Pancreas (tissue), 10 donors: ENCODE measurements around the gene KCNQ1OT1. TPM values are rescaled to one million over a fixed set of nuclear protein-coding genes. Genes with fewer than 3 reads are reported as not detected.

ENCODE experiments used
- ATAC-seq, 4 donors: fragments of 200-7000 bp; cut with Tn5 transposase; one replicate each; pipeline versions ENCODE4 v1.8.0 to v1.9.1; 2020; ENCODE audit warnings: mild to moderate bottlenecking in 4 of 4, moderate library complexity in 4 of 4
- DNase-seq, 6 donors: peaks; one replicate each; pipeline ENCODE4 v3.0.0-alpha.2; 2020
- FAIRE-seq: peaks from 2 replicates; lab custom pipeline; 2012; peaks lifted over from hg19 to GRCh38; lab: Jason Lieb, UNC
- H3K27ac ChIP-seq, 4 donors: fragments of 200-600 bp; sonication (generic); 1 replicate in 3 of 4; 2 replicates in 1 of 4; pipeline versions ENCODE4 v1.5.0 to v1.8.0; 2020
- H3K27me3 ChIP-seq, 4 donors: fragments of 200-600 bp; one replicate each; pipeline ENCODE4 v1.8.0; 2021
- H3K36me3 ChIP-seq, 3 donors: fragments of 200-600 bp; sonication (generic) in 1 of 3; one replicate each; pipeline versions ENCODE4 v1.5.0 to v1.8.0; 2020 to 2021
- H3K4me1 ChIP-seq, 3 donors: fragments of 200-600 bp; one replicate each; pipeline ENCODE4 v1.8.0; 2021
- H3K4me3 ChIP-seq, 4 donors: fragments of 200-600 bp; sonication (generic) in 2 of 4; one replicate each; pipeline versions ENCODE4 v1.5.0 to v1.8.0; 2020 to 2021
- H3K9me3 ChIP-seq, 4 donors: fragments of 200-600 bp; one replicate each; pipeline ENCODE4 v1.8.0; 2021
- WGBS, 2 donors: extraction: QIAGEN DNeasy Blood & Tissue Kit; methylation state at CpG; one replicate each; pipeline ENCODE4 v1.1.7; 2013; 5-methylcytosine and 5-hydroxymethylcytosine counted together
- intact Hi-C, 3 donors: fragments of 100-400 bp; cut with DNase I; formaldehyde crosslinking; loops; one replicate each; pipeline versions ENCODE4 v1.11.1 to v1.14.2; 2022
- polyA plus RNA-seq, 2 donors: library from polyadenylated mRNA; stranded (reverse); fragments of 200-250 nt; gene quantifications; one replicate each; pipeline ENCODE4 v1.2.3, GENCODE V29; 2013
- total RNA-seq, 6 donors: library from RNA; stranded (reverse); fragmentation: NEBNext Ultra II Directional in 4 of 6; extraction: Animal tissue kit (Norgen Biotek cat#: 25700) in 4 of 6; gene quantifications; one replicate each; pipeline versions ENCODE4 v1.2.1 to v1.2.4, GENCODE V29; 2021 to 2023
- TF ChIP-seq, protein P1 (sequence below), 4 donors: fragments of 200-600 bp; sonication (generic) in 3 of 4; IDR thresholded peaks; one replicate each; pipeline versions ENCODE4 v1.5.0 to v1.8.0; 2021; ENCODE audit warnings: antibody characterized with exemption in 4 of 4
- donor health status: healthy with polysubstance abuse.
- donor health status: DM: no; HTN: no; CAD: no; lungs with moderate emphysema.
- donor health status: DM: no; HTN: no; CAD: no.
- donor health status: control.
- donor health status: control.
- donor health status: Bipolar disorder and iron deficiency.
- donor health status: DM: yes; HTN: yes; CAD: no.
- donor health status: DM: no; HTN: no; CAD: no.
- donor health status: DM: no; HTN: no; CAD: no.
- donor health status: DM: yes; HTN: yes; CAD: no.

KCNQ1OT1 gene
- total and polyA plus RNA-seq, 8 donors = 0.31 to 1.9 (median 1.4) TPM

DNA sequence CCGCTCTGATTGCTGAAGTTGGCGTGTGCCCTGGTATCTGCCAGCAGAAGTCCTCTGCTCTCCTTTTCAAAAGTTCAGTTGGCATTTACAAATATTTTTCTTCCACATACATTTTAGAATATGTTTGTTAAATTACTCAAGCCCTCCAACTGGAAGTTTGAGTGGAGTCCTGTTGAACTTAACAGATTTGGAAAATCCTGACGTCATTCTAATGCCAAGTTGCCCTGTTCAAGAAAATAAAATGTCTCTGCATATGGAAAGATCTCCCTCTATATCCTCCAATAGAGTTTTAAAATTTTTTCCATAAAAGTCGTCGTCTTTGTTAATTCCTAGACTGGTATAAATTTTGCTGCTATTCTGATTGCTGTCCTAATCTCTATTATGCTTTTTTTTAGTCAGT lies 3.3 kb downstream of the KCNQ1OT1 start:
- DNase-seq (no peak), FAIRE-seq (no peak), ATAC-seq (no peak)
- Histone ChIP-seq H3K4me3 (no peak overlapping the region), H3K27me3 (no peaks in the 10 kb centered on the region), H3K27ac (no peak overlapping the region), H3K9me3 (no peaks in the 10 kb centered on the region), H3K36me3 (no peaks in the 10 kb centered on the region), H3K4me1 (peaks cover 0 to 4% (median 2%) of the 10 kb centered on the region in 3 donors)
- intact Hi-C loops = loop anchor here in 2 of 3 donors (10.0 kb wide), 1 partner anchor 188 kb away; the partner anchor contains the start of gene CDKN1C (in 2 of the 2)
- TF ChIP-seq, protein P1, sequence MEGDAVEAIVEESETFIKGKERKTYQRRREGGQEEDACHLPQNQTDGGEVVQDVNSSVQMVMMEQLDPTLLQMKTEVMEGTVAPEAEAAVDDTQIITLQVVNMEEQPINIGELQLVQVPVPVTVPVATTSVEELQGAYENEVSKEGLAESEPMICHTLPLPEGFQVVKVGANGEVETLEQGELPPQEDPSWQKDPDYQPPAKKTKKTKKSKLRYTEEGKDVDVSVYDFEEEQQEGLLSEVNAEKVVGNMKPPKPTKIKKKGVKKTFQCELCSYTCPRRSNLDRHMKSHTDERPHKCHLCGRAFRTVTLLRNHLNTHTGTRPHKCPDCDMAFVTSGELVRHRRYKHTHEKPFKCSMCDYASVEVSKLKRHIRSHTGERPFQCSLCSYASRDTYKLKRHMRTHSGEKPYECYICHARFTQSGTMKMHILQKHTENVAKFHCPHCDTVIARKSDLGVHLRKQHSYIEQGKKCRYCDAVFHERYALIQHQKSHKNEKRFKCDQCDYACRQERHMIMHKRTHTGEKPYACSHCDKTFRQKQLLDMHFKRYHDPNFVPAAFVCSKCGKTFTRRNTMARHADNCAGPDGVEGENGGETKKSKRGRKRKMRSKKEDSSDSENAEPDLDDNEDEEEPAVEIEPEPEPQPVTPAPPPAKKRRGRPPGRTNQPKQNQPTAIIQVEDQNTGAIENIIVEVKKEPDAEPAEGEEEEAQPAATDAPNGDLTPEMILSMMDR (IDR thresholded peaks at IDR 0.05) = no peak
- WGBS, 2 donors = 76 to 83% methylated on average over 5 of the region's 5 CpGs

- WGBS, 2 donors = 74 to 75% methylated on average over 9 of the region's 9 CpGs
- intact Hi-C loops = loop anchor here in 2 of 3 donors (10.0 kb wide), 1 partner anchor 190 kb away; the partner anchor contains the start of gene CDKN1C (in 2 of the 2)
- DNase-seq = peak in 2 of 6 donors; percentile 13 to 22
Observed at GRCh38 chr11:2694995-2695939, 4.5 kb downstream of the KCNQ1OT1 start.

GRCh38 chr11:2694495-2694894 lies 5.3 kb downstream of the KCNQ1OT1 start:
- Histone ChIP-seq H3K4me1 (peaks cover 0 to 5% (median 4%) of the 10 kb centered on the region in 3 donors), H3K36me3 (no peaks in the 10 kb centered on the region), H3K4me3 (no peak overlapping the region), H3K27ac (no peak overlapping the region), H3K9me3 (no peaks in the 10 kb centered on the region), H3K27me3 (no peaks in the 10 kb centered on the region)
- ATAC-seq (no peak), DNase-seq (no peak), FAIRE-seq (no peak)
- intact Hi-C loops = loop anchor here in 2 of 3 donors (10.0 kb wide), 1 partner anchor 190 kb away; the partner anchor contains the start of gene CDKN1C (in 2 of the 2)
- TF ChIP-seq, protein P1 (IDR thresholded peaks at IDR 0.05) = no peak
- WGBS, 2 donors = 86% methylated on average over 7 of the region's 7 CpGs

More at GRCh38 chr11:2694995-2695939, 4.5 kb downstream of the KCNQ1OT1 start:
- Histone ChIP-seq H3K9me3 (no peaks in the 10 kb centered on the region), H3K27me3 (no peaks in the 10 kb centered on the region), H3K4me1 (peaks cover 0 to 5% (median 4%) of the 10 kb centered on the region in 3 donors), H3K36me3 (no peaks in the 10 kb centered on the region), H3K27ac (no peak overlapping the region), H3K4me3 (no peak overlapping the region)
- TF ChIP-seq, protein P1 (IDR thresholded peaks at IDR 0.05) = no peak
- FAIRE-seq (no peak), ATAC-seq (no peak)

GRCh38 chr11:2693271-2694261 lies 6.2 kb downstream of the KCNQ1OT1 start:
- intact Hi-C loops = loop anchor here in 2 of 3 donors (10.0 kb wide), 1 partner anchor 191 kb away; the partner anchor contains the start of gene CDKN1C (in 2 of the 2)
- H3K4me1 ChIP-seq = peaks cover 0 to 5% (median 4%) of the 10 kb centered on the region in 3 donors
- no peaks in the 10 kb centered on the region for H3K36me3 ChIP-seq
- 81 to 82% methylated on average over 18 of the region's 18 CpGs for WGBS, 2 donors
- peak overlapping the region in 1 of 4 donors; percentile 37 for H3K27ac ChIP-seq
- ATAC-seq = no peak
- H3K9me3 ChIP-seq = no peaks in the 10 kb centered on the region
- H3K27me3 ChIP-seq = no peaks in the 10 kb centered on the region
- TF ChIP-seq, protein P1 (IDR thresholded peaks at IDR 0.05) = no peak
- FAIRE-seq = no peak
- H3K4me3 ChIP-seq = no peak overlapping the region
- peak in 3 of 6 donors; percentile 22 to 53 (median 45) for DNase-seq
